Neural cell (in vitro differentiated cells): ENCODE data around the gene SDF2L1. TPM values are rescaled to one million over a fixed set of nuclear protein-coding genes. Genes with fewer than 3 reads are reported as not detected.

ENCODE experiments used
- H2AFZ ChIP-seq: fragments of 200-600, 300-800 bp; sonication (generic), shearing (Covaris generic); 2 replicates; pipeline ENCODE4 v1.6.0; 2014; ENCODE audit warnings: low read depth, mild to moderate bottlenecking, antibody characterized with exemption, low read length, moderate library complexity
- H3F3A ChIP-seq: fragments of 200-600 bp; shearing (Covaris generic); 2 replicates; pipeline ENCODE4 v1.6.1; 2016; ENCODE audit warnings: mild to moderate bottlenecking, moderate library complexity, mixed read lengths, antibody characterized with exemption, low read length; ENCODE audit not compliant: insufficient read depth, poor library complexity, severe bottlenecking
- H3K27ac ChIP-seq: fragments of 200-600, 300-800 bp; sonication (generic), shearing (Covaris generic); 2 replicates; pipeline ENCODE4 v1.5.1; 2014; ENCODE audit warnings: mild to moderate bottlenecking, low read length, moderate library complexity
- H3K27me3 ChIP-seq: fragments of 300-800, 200-600 bp; sonication (generic), shearing (Covaris generic); 2 replicates; pipeline ENCODE4 v1.6.0; 2014; ENCODE audit warnings: mild to moderate bottlenecking, low read depth, low read length, moderate library complexity; ENCODE audit not compliant: insufficient read depth
- H3K36me3 ChIP-seq: fragments of 300-800, 200-600 bp; sonication (generic), shearing (Covaris generic); 2 replicates; pipeline ENCODE4 v1.5.1; 2014; ENCODE audit warnings: mild to moderate bottlenecking, antibody characterized with exemption, low read length, moderate library complexity; ENCODE audit not compliant: insufficient read depth
- H3K4me2 ChIP-seq: fragments of 300-800, 200-600 bp; sonication (generic), shearing (Covaris generic); 2 replicates; pipeline ENCODE4 v1.6.0; 2014; ENCODE audit warnings: mild to moderate bottlenecking, low read length
- H3K4me3 ChIP-seq: fragments of 300-800, 200-600 bp; sonication (generic), shearing (Covaris generic); 2 replicates; pipeline ENCODE4 v1.5.1; 2014; ENCODE audit warnings: mild to moderate bottlenecking, low read length, moderate library complexity
- H3K79me2 ChIP-seq: fragments of 200-600 bp; shearing (Covaris generic); replicated peaks from 2 replicates; pipeline ENCODE4 v1.6.0; 2014; ENCODE audit warnings: mild to moderate bottlenecking, low read length, moderate library complexity; ENCODE audit not compliant: insufficient read depth
- H3K9ac ChIP-seq: fragments of 300-800, 200-600 bp; sonication (generic), shearing (Covaris generic); 2 replicates; pipeline ENCODE4 v1.6.1; 2016; ENCODE audit warnings: mild to moderate bottlenecking, low read length, mixed read lengths
- H3K9me2 ChIP-seq: fragments of 200-600 bp; shearing (Covaris generic); 2 replicates; pipeline ENCODE4 v1.6.1; 2016; ENCODE audit warnings: mild to moderate bottlenecking, low read length, mixed read lengths; ENCODE audit not compliant: insufficient read depth
- H3K9me3 ChIP-seq: fragments of 200-600, 300-800 bp; sonication (generic), shearing (Covaris generic); 2 replicates; pipeline ENCODE4 v1.6.1; 2016; ENCODE audit warnings: mild to moderate bottlenecking, mixed run types, low read length, moderate library complexity, mixed read lengths
- H4K20me1 ChIP-seq: fragments of 200-600 bp; shearing (Covaris generic); 2 replicates; pipeline ENCODE4 v1.6.1; 2016; ENCODE audit warnings: mild to moderate bottlenecking, mixed run types; ENCODE audit not compliant: insufficient read depth
- CTCF ChIP-seq: fragments of 450-650 bp; IDR thresholded peaks from 2 replicates; pipeline ENCODE4 v1.5.1; 2014; ENCODE audit warnings: antibody characterized with exemption, mild to moderate bottlenecking, moderate library complexity; ENCODE audit not compliant: poor library complexity, severe bottlenecking
- EP300 ChIP-seq: fragments of 450-650 bp; conservative IDR thresholded peaks from 2 replicates; pipeline ENCODE4 v1.6.1; 2014; ENCODE audit warnings: antibody characterized with exemption, mild to moderate bottlenecking, moderate library complexity; ENCODE audit not compliant: poor library complexity, severe bottlenecking
- EZH2 ChIP-seq: fragments of 200-600, 300-800 bp; shearing (Covaris generic), sonication (generic); IDR thresholded peaks from 2 replicates; pipeline ENCODE4 v1.6.1; 2014; ENCODE audit warnings: antibody characterized with exemption, low read length, borderline replicate concordance, mild to moderate bottlenecking; ENCODE audit not compliant: insufficient read depth, poor library complexity, severe bottlenecking
- MXI1 ChIP-seq: fragments of 450-650 bp; conservative IDR thresholded peaks from 2 replicates; pipeline ENCODE4 v1.6.1; 2014; ENCODE audit warnings: antibody characterized with exemption, mild to moderate bottlenecking; ENCODE audit not compliant: poor library complexity, severe bottlenecking
- POLR2AphosphoS5 ChIP-seq: IDR thresholded peaks from 2 replicates; pipeline ENCODE4 v1.6.1; 2012
- RAD21 ChIP-seq: fragments of 450-650 bp; conservative IDR thresholded peaks from 2 replicates; pipeline ENCODE4 v1.6.1; 2014; ENCODE audit warnings: antibody characterized with exemption, mild to moderate bottlenecking, moderate library complexity
- SMC3 ChIP-seq: fragments of 450-650 bp; conservative IDR thresholded peaks from 2 replicates; pipeline ENCODE4 v1.6.1; 2014; ENCODE audit warnings: antibody characterized with exemption, mild to moderate bottlenecking, moderate library complexity; ENCODE audit not compliant: poor library complexity
- TAF1 ChIP-seq: IDR thresholded peaks from 2 replicates; pipeline ENCODE4 v1.6.1; 2012; ENCODE audit warnings: low read depth
- polyA plus RNA-seq: library from polyadenylated mRNA; depleted of rRNA; stranded (reverse); fragments of >200 nt; gene quantifications from 2 replicates; pipeline ENCODE4 v1.2.3, GENCODE V29; 2014
- TF ChIP-seq, protein P1 (sequence below): IDR thresholded peaks from 2 replicates; pipeline ENCODE4 v1.6.1; 2012; ENCODE audit warnings: borderline replicate concordance

Gene SDF2L1
- polyA plus RNA-seq, 1 donor from 2014 or later: 11.0 TPM

GRCh38 chr22:21632931-21633330, 9.2 kb upstream of the SDF2L1 start:
- Histone ChIP-seq H3K27ac (no peak overlapping the region), H3K9me2 (no peaks in the 10 kb centered on the region), H3K4me3 (no peak overlapping the region), H3K9me3 (no peaks in the 10 kb centered on the region), H3F3A (no peaks in the 10 kb centered on the region), H3K79me2 (no peaks in the 10 kb centered on the region), H4K20me1 (no peaks in the 10 kb centered on the region), H3K36me3 (no peaks in the 10 kb centered on the region), H3K27me3 (no peaks in the 10 kb centered on the region), H3K9ac (no peak overlapping the region), H2AFZ (no peak overlapping the region), H3K4me2 (no peak overlapping the region)
- TF ChIP-seq CTCF (no peak), POLR2AphosphoS5 (no peak), EP300 (no peak), TAF1 (no peak), MXI1 (no peak), SMC3 (no peak), EZH2 (no peak), RAD21 (no peak)
- TF ChIP-seq, protein P1, sequence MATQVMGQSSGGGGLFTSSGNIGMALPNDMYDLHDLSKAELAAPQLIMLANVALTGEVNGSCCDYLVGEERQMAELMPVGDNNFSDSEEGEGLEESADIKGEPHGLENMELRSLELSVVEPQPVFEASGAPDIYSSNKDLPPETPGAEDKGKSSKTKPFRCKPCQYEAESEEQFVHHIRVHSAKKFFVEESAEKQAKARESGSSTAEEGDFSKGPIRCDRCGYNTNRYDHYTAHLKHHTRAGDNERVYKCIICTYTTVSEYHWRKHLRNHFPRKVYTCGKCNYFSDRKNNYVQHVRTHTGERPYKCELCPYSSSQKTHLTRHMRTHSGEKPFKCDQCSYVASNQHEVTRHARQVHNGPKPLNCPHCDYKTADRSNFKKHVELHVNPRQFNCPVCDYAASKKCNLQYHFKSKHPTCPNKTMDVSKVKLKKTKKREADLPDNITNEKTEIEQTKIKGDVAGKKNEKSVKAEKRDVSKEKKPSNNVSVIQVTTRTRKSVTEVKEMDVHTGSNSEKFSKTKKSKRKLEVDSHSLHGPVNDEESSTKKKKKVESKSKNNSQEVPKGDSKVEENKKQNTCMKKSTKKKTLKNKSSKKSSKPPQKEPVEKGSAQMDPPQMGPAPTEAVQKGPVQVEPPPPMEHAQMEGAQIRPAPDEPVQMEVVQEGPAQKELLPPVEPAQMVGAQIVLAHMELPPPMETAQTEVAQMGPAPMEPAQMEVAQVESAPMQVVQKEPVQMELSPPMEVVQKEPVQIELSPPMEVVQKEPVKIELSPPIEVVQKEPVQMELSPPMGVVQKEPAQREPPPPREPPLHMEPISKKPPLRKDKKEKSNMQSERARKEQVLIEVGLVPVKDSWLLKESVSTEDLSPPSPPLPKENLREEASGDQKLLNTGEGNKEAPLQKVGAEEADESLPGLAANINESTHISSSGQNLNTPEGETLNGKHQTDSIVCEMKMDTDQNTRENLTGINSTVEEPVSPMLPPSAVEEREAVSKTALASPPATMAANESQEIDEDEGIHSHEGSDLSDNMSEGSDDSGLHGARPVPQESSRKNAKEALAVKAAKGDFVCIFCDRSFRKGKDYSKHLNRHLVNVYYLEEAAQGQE: no peak

DNA sequence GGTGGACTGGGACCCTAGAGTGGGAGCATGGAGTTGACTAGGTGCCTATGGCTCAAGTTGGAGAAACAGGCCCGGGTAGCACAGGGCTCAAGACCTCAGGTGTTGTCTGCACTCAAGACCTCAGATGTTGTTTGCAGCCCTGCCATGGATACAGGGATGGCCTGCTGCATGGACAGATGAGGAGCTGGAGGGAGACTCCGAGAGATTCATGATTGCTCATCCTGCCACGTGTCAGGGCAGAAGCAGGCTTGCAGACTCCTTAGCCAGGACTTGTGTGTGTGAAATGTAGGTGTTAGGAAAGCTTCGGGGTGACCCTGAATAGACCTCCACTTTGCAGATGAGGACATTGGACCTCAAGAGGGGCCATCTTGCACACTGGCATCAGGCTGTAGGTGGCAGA, 8.6 kb upstream of the SDF2L1 start:
- Histone ChIP-seq H3K9me3 (no peaks in the 10 kb centered on the region), H4K20me1 (no peaks in the 10 kb centered on the region), H3K4me3 (no peak overlapping the region), H3K27me3 (no peaks in the 10 kb centered on the region), H3K4me2 (no peak overlapping the region), H3K36me3 (no peaks in the 10 kb centered on the region), H3K27ac (no peak overlapping the region), H3F3A (no peaks in the 10 kb centered on the region), H3K79me2 (no peaks in the 10 kb centered on the region), H3K9ac (no peak overlapping the region), H2AFZ (no peak overlapping the region), H3K9me2 (no peaks in the 10 kb centered on the region)
- TF ChIP-seq RAD21 (no peak), CTCF (no peak), MXI1 (no peak), TAF1 (no peak), SMC3 (no peak), EP300 (no peak), EZH2 (no peak), POLR2AphosphoS5 (no peak)
- TF ChIP-seq, protein P1: no peak
